Renal cortical epithelial cell (primary cell): ENCODE results near the gene FMOD. TPM values are rescaled to one million over a fixed set of nuclear protein-coding genes. Genes with fewer than 3 reads are reported as not detected.

Experiments used
- DNase-seq: peaks from one replicate; pipeline ENCODE4 v3.0.0-alpha.2; 2011; ENCODE audit warnings: low read depth
- total RNA-seq: library from RNA; depleted of rRNA; stranded (reverse); fragments of >200 nt; gene quantifications from 2 replicates; pipeline ENCODE4 v1.2.3, GENCODE V29; 2014

Gene FMOD
- total RNA-seq, 1 donor from 2014 or later: 1.7 TPM

DNA sequence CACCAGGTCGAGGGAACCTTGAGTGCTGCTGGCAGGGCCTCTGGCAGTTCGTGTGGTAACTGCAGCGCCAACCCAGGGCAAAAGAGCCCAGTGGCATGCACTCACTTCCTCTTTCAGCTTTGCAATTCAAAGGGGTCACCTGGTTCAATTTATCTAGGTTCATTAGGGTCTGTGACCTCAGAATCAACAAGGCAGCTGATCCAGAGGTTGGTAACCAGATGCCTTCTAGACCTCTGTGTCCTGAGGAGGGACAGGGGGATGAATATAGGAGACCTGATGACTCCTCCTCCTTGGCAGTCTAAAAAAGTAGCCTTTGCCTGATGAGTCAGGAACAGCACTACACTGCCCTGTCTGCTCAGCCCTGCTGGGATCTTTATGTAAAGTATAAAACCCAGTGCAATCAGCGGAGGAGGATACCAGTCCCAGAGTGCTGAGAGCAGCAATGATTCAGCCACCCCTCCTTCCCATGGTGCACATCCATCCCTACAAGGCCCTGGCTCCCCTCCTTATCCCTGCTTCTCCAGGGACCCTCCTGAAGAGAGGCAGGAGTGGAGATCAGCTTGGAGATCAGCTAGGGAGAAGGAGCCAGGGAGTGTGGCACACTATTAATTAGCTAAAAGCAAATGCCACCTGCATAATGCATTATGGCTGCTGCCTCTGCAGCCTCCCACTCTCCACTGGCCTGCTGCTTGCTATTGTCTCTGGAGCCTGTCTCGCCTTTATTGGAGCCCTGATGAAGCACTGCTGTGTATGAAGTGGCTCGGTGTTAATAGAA is 11.2 kb upstream of the FMOD start:
- DNase-seq: no peak

GRCh38 chr1:203360547-203361185 is 9.7 kb upstream of the FMOD start:
- DNase-seq: no peak

DNA sequence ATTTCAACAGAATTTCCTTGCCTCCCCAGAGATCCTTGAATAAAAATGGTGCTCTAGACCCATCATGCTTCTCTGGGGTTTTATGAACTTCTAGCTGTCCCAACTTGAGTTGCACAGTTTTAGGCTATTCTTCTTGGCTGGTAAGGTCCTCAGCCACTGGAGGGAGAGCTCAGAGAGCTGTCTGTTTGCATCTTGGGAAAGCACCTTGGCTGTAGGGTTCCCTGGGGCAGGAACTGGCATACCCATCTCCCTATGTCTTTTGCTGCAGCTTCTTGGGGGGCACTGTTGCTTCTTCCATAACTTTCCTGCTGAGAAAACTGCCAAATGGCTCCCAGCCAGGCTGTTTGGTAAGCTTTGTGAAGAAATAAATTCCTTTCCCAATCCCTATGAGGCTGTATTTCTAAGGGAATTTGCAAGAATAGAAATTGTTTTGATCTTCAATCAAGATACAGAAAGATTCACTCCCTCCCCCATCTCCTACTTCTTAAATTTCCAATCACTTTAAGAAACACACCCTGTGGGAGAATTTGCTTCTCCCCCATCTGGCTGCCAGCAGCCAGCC is 8.2 kb upstream of the FMOD start:
- DNase-seq: no peak

DNA sequence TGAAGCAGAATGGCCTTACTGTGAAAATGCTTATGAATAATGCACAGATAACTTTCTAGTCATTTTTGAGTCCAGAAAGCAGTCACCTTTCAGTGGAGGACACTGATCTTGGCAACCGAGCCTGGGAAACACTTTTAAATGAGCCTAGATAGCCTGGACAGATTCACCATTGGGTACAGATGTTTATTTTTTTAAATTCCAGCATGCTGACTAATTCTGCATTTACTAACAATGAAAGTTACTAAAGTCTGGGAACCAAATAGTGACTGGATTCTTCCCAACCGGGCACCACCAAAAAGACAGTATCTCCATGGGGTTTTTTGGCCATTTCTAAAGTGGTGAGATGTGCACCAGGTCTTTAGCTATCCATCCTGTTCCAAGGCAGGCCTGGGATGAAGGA is 3.3 kb upstream of the FMOD start:
- peak; percentile 16 for DNase-seq

DNA sequence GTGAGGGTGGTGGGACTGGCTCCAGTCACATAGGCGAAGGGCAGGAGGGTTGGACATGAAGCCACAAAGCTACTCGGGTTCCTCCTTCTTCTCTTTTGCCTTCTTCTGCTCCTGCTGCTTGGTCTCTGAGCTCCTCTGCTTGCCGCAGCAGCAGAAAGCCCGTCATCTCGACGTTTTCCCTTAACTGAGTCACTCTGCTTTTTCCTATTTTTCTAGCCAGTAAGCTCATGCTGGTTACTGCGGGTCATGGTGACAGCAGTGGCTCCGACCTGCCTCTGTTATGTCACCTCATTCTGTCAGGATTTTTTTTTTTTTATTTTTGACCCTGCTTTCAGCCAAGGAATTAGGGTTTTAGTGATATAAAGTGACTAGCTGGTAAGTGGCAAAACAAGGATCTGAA is 2.6 kb upstream of the FMOD start:
- DNase-seq: no peak

DNA sequence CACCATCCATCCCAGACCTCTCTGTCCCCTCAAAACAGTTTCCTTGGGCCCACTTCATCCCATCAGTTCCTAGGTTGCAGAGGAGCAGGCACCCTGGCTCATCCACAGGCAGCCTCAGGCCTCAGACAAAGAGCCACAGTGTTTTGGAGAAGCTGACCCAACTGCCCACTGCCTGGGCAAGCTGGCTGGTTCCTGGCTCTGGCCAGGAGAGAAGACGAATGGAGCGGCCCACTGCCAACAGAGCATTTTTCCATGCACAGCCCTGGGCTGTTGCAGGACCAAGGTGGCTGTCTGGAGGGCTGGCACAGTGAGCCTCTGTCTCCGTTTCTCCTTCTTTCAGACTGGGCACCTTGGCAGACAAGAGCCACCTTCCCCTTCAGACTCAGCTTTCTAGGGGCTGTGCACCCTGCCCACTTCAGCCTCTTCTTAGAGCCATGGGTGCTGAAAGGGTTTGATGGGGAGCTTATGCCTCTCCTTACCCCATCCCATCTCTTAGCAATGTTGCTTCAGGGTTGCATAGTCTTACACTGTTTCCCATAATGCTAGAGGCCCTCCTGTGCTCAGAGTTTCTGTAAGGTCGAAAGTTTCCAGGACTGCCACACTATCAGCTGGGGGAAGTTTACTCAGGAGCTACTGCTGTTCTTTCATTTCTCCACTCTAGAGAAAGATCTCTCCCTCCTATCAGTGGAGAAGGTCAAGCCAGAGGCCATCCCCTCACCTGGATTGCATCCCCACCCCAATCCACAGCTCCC is 973 bp downstream of the FMOD start:
- no peak for DNase-seq

GRCh38 chr1:203349166-203349565 is 1.8 kb downstream of the FMOD start:
- DNase-seq: no peak

GRCh38 chr1:203346769-203347102 is 4.2 kb downstream of the FMOD start:
- DNase-seq: no peak

- DNase-seq: no peak
Measured at GRCh38 chr1:203346060-203346768, 4.7 kb downstream of the FMOD start.

DNA sequence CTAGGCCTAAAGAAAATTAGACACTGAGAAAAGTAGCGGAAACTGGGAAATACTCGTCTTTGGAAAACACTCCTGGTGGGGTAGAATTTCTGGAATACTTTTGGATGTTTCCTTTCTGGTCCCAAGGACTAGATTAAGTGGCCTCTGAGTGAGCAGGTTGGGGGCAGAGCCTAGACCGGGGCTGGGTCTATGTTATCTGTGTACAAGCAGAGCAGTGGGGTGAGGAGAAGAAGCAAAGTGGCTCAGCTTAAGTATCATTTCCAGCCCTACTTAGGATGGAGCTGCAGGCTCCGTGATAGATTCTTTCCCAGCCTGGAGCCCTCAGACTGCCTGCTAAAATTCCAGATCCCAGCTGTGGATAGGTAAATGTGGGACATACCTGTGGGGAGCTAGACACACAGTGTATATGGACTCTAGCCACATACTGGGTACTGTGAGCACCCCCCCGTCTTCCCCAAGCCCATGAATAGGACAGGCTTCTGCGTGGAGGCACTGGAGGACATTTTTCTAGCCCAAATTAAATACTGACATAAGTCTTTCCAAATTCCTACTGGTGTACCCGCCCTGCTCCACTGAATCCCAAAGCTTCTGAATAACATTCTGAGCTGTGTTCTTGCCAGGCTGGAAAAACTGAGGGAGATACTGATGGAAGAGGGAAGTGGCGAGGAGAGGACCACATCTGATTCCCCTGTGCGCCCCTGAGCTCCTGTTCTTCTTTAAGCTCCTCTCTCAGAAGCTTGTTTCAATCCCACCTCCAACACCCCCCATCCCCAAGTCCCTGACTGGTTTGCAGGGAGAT is 6.8 kb downstream of the FMOD start:
- DNase-seq: no peak

- DNase-seq: peak; percentile 40
Measured at GRCh38 chr1:203342192-203342940, 8.6 kb downstream of the FMOD start.

DNA sequence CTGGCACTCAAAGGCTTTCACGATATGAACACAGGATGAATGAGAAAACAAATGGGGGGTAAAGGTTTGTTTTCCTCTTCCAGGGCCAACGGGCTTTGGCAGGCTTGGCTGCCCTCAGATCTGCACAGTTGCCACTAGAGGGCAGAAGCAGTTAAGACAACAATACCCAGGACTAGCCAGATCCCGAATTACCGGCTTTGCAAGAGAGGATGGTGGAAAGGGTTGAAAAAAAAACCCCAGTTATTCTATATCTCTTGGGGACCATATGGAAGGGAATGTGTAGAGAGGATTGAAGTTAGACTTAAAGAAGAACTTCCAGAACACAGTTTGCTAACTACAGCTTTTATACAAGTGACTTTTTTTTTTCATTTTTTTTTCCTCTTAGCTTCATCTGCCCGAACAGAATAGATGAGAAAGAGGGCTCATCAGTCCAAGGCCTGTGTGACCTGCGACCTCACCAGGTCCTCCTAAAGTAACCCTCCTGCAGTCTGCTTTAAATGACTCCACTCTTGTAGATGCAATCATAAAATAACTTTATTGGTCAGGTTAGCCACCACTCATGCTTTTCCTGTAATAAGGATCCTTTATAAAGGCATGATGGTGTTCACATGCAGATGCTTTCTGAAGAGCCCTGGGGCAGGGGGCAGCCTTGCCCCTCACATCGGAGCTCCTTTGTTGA is 10.7 kb downstream of the FMOD start:
- peak; percentile 79 for DNase-seq

DNA sequence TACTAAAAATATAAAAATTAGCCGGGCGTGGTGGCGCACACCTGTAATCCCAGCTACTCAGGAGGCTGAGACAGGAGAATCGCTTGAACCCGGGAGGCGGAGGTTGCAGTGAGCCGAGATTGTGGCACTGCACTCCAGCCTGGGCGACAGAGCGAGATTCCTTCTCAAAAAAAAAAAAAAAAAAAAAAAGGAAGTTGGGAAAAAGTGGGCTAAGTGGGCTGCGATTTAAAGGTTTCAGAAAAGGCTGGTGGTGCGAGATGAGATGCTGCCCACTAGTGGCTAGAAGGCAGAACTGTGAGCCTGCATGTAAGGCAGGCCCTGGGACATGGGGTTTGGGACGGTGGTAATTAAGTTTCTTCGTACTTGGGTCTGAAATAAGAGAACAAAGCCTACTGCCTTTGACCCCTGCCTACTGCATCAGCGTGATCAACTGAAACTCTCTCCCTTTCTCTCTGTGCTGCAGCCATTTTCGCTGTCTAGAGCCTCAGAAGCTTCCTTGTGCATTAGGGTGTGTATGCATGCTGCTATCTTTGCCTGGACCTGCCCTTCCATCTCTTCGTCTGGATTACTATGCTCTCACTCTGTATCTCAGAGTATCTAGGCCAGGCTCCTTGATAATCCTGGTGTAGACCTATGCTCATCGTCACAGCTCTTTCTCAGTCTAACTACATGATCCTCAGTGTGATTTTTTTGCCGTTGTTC is 12.4 kb downstream of the FMOD start:
- peak; percentile 52 for DNase-seq

DNA sequence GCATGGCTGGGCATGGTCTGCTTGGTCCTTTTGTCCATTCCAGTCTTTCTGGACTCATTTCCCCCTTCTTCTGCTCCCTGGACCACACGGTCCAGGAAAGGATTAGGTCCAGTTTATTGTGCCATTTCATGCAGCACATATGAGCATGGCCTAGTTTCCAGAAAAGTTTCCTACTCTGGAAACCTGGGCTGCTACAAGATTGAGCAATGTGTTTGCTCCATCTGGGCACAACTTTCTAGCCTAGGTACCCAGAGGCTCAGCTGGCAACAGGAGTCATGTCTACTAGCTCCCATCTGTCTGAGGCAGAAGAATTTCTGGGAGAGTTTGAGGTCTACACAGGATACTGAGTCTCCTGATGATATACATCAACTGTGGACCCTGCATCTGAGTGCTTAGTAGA is 14.8 kb downstream of the FMOD start:
- DNase-seq: no peak

- DNase-seq: no peak
Measured at GRCh38 chr1:203335503-203335902, 15.4 kb downstream of the FMOD start.

DNA sequence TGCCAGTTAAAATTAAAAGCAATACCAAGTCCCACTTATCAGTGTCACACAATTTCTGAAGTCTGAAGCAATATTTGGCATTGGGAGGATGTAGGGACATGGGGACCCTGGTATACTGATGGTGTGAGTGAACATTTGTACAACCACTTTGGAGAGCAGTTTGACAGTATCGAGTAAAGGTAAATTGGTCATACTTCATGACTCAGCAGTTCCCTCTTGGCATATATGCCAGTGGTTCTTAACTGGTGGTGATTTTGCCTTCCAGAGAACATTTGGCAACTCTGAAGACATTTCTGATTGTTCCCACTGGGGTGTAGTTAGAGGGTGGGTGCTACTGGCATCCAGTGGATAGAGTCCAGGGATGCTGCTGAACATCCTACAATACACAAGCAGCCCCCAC is 19.7 kb downstream of the FMOD start:
- peak; percentile 48 for DNase-seq

GRCh38 chr1:203328714-203329122 is 22.2 kb downstream of the FMOD start:
- DNase-seq: peak; percentile 76

- peak; percentile 38 for DNase-seq
Measured at GRCh38 chr1:203327684-203328457, 23.1 kb downstream of the FMOD start.
